ENCODE data around the gene CD99.

DNA sequence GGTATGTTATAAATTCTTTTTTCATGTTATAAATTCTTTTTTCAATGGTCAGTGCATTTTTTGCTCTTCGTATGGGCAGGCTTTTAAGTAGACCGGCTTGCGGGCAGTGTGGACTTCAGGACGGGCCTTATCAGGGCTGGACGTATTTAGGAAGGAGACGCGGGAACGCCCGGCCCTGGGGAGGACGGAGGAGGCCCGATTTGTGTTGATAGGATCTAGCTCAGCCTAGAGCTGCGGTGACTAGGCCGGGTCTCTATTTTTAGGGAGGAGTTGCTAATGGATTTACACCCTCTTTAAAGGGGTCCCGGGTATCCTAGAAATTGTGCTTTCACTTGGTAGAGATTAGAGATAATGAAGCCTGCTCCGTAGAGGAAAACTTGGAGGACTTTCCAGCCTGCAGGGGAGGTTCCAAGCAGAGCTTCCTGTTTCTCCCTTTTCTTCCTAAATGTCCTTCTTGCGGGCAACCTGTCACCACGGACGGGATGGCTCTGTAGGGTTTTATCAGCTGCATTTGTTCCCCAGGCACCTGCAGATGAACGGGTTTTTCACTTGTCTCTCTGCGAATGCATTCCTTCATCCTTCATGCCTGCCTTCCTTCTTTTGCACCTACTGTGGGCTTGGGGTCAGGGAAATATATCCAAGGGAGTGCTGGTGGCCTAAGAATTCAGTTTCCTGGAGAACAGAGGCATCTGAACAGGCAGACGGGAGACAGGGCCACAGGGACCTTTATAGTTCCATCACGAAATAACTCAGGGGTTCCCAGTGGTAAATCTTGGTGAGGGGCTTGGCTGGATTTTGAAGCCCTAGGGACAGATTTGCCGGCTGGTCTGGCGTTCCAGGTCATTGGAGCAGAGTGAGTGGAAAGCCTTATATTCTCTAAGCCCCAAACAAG, 1.4 kb downstream of the CD99 start:
- TF ChIP-seq POLR2A (IDR thresholded peaks at IDR 0.05) (no peak), CTCF (IDR thresholded peaks at IDR 0.05) (no peak)
